Ureter (tissue), 1 donor: ENCODE data around the gene LTB. TPM values are rescaled to one million over a fixed set of nuclear protein-coding genes. Genes with fewer than 3 reads are reported as not detected.
A peak's percentile ranks its signal among the peaks of the same experiment; 100 is the strongest.
"Not testable (repeated sequence)": the region's sequence is repeated elsewhere in the genome, so short reads cannot be mapped to it uniquely, and the experiment has no call there.

Experiments used
- DNase-seq: peaks from one replicate; pipeline ENCODE4 v3.0.0-alpha.2; 2020; ENCODE audit warnings: low spot score
- total RNA-seq: library from RNA; stranded (reverse); gene quantifications from one replicate; pipeline ENCODE4 v1.2.4, GENCODE V29; 2023
- donor health status: DM: yes; HTN: yes; CAD: no.

LTB gene
- total RNA-seq, 1 donor from 2014 or later = 0.42 TPM

- DNase-seq = no peak
These were observed 27.5 kb upstream of the LTB start for GRCh38 chr6:31609519-31610406.

- no peak for DNase-seq
These were observed 25.1 kb upstream of the LTB start for GRCh38 chr6:31607317-31607716.

GRCh38 chr6:31597006-31597405 is 14.8 kb upstream of the LTB start:
- no peak for DNase-seq

GRCh38 chr6:31592396-31592771 is 10.2 kb upstream of the LTB start:
- no peak for DNase-seq

GRCh38 chr6:31590691-31591090 is 8.5 kb upstream of the LTB start:
- not testable (repeated sequence) for DNase-seq

GRCh38 chr6:31588871-31589650 is 6.8 kb upstream of the LTB start:
- no peak for DNase-seq

- no peak for DNase-seq
These were observed 5.9 kb upstream of the LTB start for GRCh38 chr6:31587791-31588777.

- DNase-seq = no peak
These were observed 4.5 kb upstream of the LTB start for GRCh38 chr6:31586599-31587281.

GRCh38 chr6:31586008-31586407 is 3.8 kb upstream of the LTB start, which contains the start of gene LST1:
Gene LST1, plus strand, starts transcription at chr6:31586277. Its CDS starts 1,023 bp downstream, at chr6:31587300.
- DNase-seq = no peak

- DNase-seq = no peak
These were observed 3.3 kb upstream of the LTB start for GRCh38 chr6:31585491-31585890.

- DNase-seq = no peak
These were observed 592 bp downstream of the LTB start for GRCh38 chr6:31581434-31582229.

- DNase-seq = peak; percentile 87
These were observed 1.3 kb downstream of the LTB start for GRCh38 chr6:31580807-31581433.

GRCh38 chr6:31580438-31580740 is 1.8 kb downstream of the LTB start:
- DNase-seq = no peak

GRCh38 chr6:31579546-31580437 is 2.4 kb downstream of the LTB start:
- DNase-seq = no peak

- DNase-seq = no peak
These were observed 3.1 kb downstream of the LTB start for GRCh38 chr6:31579119-31579505.

GRCh38 chr6:31578184-31579118 is 3.8 kb downstream of the LTB start:
- DNase-seq = no peak

GRCh38 chr6:31577579-31577966 is 4.7 kb downstream of the LTB start:
- no peak for DNase-seq
